Lung (tissue), 12 donors: ENCODE results near the gene TLX3. TPM values are rescaled to one million over a fixed set of nuclear protein-coding genes. Genes with fewer than 3 reads are reported as not detected.

ENCODE experiments used
- ATAC-seq: fragments of 200-7000 bp; cut with Tn5 transposase; one replicate; pipeline ENCODE4 v1.9.1; 2020; ENCODE audit warnings: moderate number of reproducible peaks; ENCODE audit not compliant: insufficient read depth, low FRiP score
- DNase-seq, 3 donors: peaks; one replicate each; pipeline ENCODE4 v3.0.0-alpha.2; 2013 to 2017
- H3K27ac ChIP-seq, 2 donors: one replicate each; pipeline ENCODE4 v1.5.1; 2013; ENCODE audit warnings: mild to moderate bottlenecking in 2 of 2, moderate library complexity in 2 of 2, control low read depth in 1 of 2, inconsistent platforms in 1 of 2, low read depth in 1 of 2, low read length in 1 of 2
- H3K27me3 ChIP-seq, 3 donors: one replicate each; pipeline ENCODE4 v1.5.1; 2013; ENCODE audit warnings: low read length in 2 of 3; ENCODE audit not compliant: control insufficient read depth in 3 of 3, insufficient read depth in 3 of 3
- H3K36me3 ChIP-seq, 4 donors: one replicate each; pipeline ENCODE4 v1.5.1; 2013; ENCODE audit warnings: low read length in 4 of 4, mild to moderate bottlenecking in 1 of 4, moderate library complexity in 1 of 4; ENCODE audit not compliant: control insufficient read depth in 4 of 4, insufficient read depth in 4 of 4
- H3K4me1 ChIP-seq, 5 donors: one replicate each; pipeline ENCODE4 v1.5.1; 2013; ENCODE audit warnings: low read length in 5 of 5, mild to moderate bottlenecking in 2 of 5, moderate library complexity in 1 of 5; ENCODE audit not compliant: control insufficient read depth in 5 of 5, insufficient read depth in 5 of 5
- H3K4me3 ChIP-seq: one replicate; pipeline ENCODE4 v1.5.1; 2013; ENCODE audit warnings: mild to moderate bottlenecking, control low read depth, moderate library complexity
- H3K9ac ChIP-seq, 2 donors: one replicate each; pipeline ENCODE4 v1.5.1; 2013; ENCODE audit warnings: low read length in 2 of 2, control low read depth in 1 of 2; ENCODE audit not compliant: insufficient read depth in 1 of 2
- H3K9me3 ChIP-seq, 4 donors: one replicate each; pipeline ENCODE4 v1.5.1; 2013; ENCODE audit warnings: low read length in 3 of 4, mild to moderate bottlenecking in 1 of 4, moderate library complexity in 1 of 4; ENCODE audit not compliant: control insufficient read depth in 4 of 4, insufficient read depth in 3 of 4
- CTCF ChIP-seq: IDR thresholded peaks from 2 replicates; pipeline ENCODE4 v1.5.1; 2012; ENCODE audit warnings: mild to moderate bottlenecking; ENCODE audit errors: control extremely low read depth, extremely low read depth
- WGBS, 2 donors: extraction: QIAGEN DNeasy Blood & Tissue Kit; methylation state at CpG; one replicate each; pipeline ENCODE4 v1.1.7; 2013; 5-methylcytosine and 5-hydroxymethylcytosine counted together
- polyA plus RNA-seq, 2 donors: library from polyadenylated mRNA; stranded (reverse); fragments of 200-250 nt; gene quantifications; one replicate each; pipeline ENCODE4 v1.2.1, GENCODE V29; 2013
- total RNA-seq, 2 donors: library from RNA; depleted of rRNA in 1 of 2; stranded (reverse); fragments of >200 nt in 1 of 2; gene quantifications; one replicate each; pipeline ENCODE4 v1.2.1, GENCODE V29; 2014 to 2021
- donor health status: control.
- donor health status: control.
- donor health status: Bipolar disorder and iron deficiency.
- donor health status: healthy.
- donor health status: DM: yes; HTN: yes; CAD: no.

Gene TLX3
- total and polyA plus RNA-seq, 4 donors: not detected

- no peak overlapping the region for H3K4me3 ChIP-seq
- H3K27ac ChIP-seq: no peak overlapping the region
- 4 to 5% methylated on average over 71 to 74 of the region's 74 CpGs for WGBS, 2 donors
- DNase-seq (peak in 1 of 3 donors; percentile 32), ATAC-seq (no peak)
- H3K27me3 ChIP-seq: peaks cover 19 to 87% (median 76%) of the 10 kb centered on the region in 3 donors
- H3K36me3 ChIP-seq: no peaks in the 10 kb centered on the region
- no peak overlapping the region for H3K9ac ChIP-seq
- peaks cover 0 to 19% (median 0%) of the 10 kb centered on the region in 4 donors for H3K9me3 ChIP-seq
- no peak for TF ChIP-seq CTCF
- H3K4me1 ChIP-seq: peaks cover 0 to 44% (median 18%) of the 10 kb centered on the region in 5 donors
Observed at GRCh38 chr5:171312129-171312974, 3.3 kb downstream of the TLX3 start.

DNA sequence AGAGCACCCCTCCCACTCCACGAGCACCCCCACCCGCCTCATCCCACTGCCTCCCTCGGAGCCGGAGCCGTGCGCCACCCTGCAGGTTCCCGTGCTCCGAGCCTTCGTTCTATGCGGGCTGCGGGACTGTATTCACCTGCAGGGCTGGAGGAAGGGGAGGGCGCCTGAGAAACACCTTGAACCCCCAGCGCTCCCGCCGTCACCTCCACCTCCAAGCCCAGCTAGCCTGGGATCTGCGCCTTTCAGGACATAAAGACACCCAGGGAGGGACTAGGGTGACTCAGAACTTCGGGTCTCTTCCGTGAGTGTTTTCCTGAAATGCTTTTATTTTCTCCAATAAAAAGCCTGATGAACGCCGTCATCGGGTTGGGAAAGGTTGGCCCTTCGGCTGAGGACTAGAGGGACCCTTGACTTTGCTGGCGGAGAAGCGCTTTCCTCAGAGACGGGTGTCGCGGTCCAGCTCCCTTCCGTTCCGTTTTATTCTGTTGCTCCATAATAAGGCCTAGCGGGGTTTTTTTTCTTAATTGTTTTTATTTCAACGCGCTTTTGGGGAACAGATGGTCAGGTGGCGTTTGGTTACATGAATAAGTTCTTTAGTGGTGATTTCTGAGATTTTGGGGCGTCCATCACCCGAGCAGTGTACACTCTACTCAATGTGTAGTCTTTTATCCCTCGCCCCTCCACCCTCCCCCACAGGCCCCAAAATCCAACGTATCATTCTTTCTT, 4.6 kb downstream of the TLX3 start:
- H3K4me3 ChIP-seq: no peak overlapping the region
- peaks cover 0 to 20% (median 0%) of the 10 kb centered on the region in 4 donors for H3K9me3 ChIP-seq
- TF ChIP-seq CTCF: no peak
- no peak overlapping the region for H3K9ac ChIP-seq
- no peak overlapping the region for H3K27ac ChIP-seq
- ATAC-seq (no peak), DNase-seq (no peak)
- no peaks in the 10 kb centered on the region for H3K36me3 ChIP-seq
- WGBS, 2 donors: 7 to 10% methylated on average over 37 of the region's 37 CpGs
- peaks cover 22 to 87% (median 75%) of the 10 kb centered on the region in 3 donors for H3K27me3 ChIP-seq
- peaks cover 0 to 47% (median 18%) of the 10 kb centered on the region in 5 donors for H3K4me1 ChIP-seq

GRCh38 chr5:171314728-171315385, 5.8 kb downstream of the TLX3 start:
- Histone ChIP-seq H3K4me1 (peaks cover 0 to 45% (median 15%) of the 10 kb centered on the region in 5 donors), H3K9ac (no peak overlapping the region), H3K4me3 (no peak overlapping the region), H3K36me3 (no peaks in the 10 kb centered on the region), H3K27ac (no peak overlapping the region), H3K9me3 (peaks cover 0 to 18% (median 0%) of the 10 kb centered on the region in 4 donors), H3K27me3 (peaks cover 24 to 90% (median 79%) of the 10 kb centered on the region in 3 donors)
- ATAC-seq (no peak), DNase-seq (peak; percentile 86 to 89 (median 88))
- 3 to 5% methylated on average over 53 of the region's 53 CpGs for WGBS, 2 donors
- TF ChIP-seq CTCF: no peak
